Natural killer cell (primary cell): ENCODE data around the gene PSME3. TPM values are rescaled to one million over a fixed set of nuclear protein-coding genes. Genes with fewer than 3 reads are reported as not detected.

Source experiments
- ATAC-seq, 3 donors: fragments of 150-1000 bp in 2 of 3; fragments of 200-7000 bp in 1 of 3; cut with Tn5 transposase; 1 replicate in 1 of 3; 2 replicates in 2 of 3; pipeline ENCODE4 v1.10.0; 2021; ENCODE audit warnings: mild to moderate bottlenecking in 2 of 3, moderate library complexity in 2 of 3
- DNase-seq, 2 donors: peaks; one replicate each; pipeline versions ENCODE4 v3.0.0 to v3.0.0-alpha.2; 2013 to 2021; ENCODE audit warnings: mixed read lengths in 1 of 2
- H3K27ac ChIP-seq: one replicate; pipeline ENCODE4 v1.5.1; 2013; ENCODE audit warnings: mild to moderate bottlenecking, low read length
- H3K27me3 ChIP-seq: one replicate; pipeline ENCODE4 v1.6.1; 2013; ENCODE audit warnings: low read length; ENCODE audit not compliant: control insufficient read depth, insufficient read depth
- H3K36me3 ChIP-seq: one replicate; pipeline ENCODE4 v1.6.1; 2013; ENCODE audit warnings: low read length; ENCODE audit not compliant: control insufficient read depth, insufficient read depth
- H3K4me1 ChIP-seq: one replicate; pipeline ENCODE4 v1.6.1; 2013; ENCODE audit warnings: low read length; ENCODE audit not compliant: control insufficient read depth, insufficient read depth
- H3K4me3 ChIP-seq: one replicate; pipeline ENCODE4 v1.5.1; 2013; ENCODE audit warnings: low read length
- H3K9me3 ChIP-seq: one replicate; pipeline ENCODE4 v1.6.1; 2013; ENCODE audit warnings: low read length; ENCODE audit not compliant: control insufficient read depth, insufficient read depth
- H3K27ac Mint-ChIP-seq, 2 donors: one replicate each; pipeline ENCODE4 v1.8.0; 2022; ENCODE audit warnings: mild to moderate bottlenecking in 2 of 2, mixed read lengths in 2 of 2, moderate library complexity in 1 of 2
- H3K27me3 Mint-ChIP-seq, 2 donors: one replicate each; pipeline ENCODE4 v1.8.0; 2022; ENCODE audit warnings: low read depth in 2 of 2, mixed read lengths in 2 of 2
- H3K36me3 Mint-ChIP-seq: one replicate; pipeline ENCODE4 v1.8.0; 2022; ENCODE audit warnings: mixed read lengths
- H3K4me1 Mint-ChIP-seq, 2 donors: one replicate each; pipeline ENCODE4 v1.8.0; 2022; ENCODE audit warnings: mixed read lengths in 2 of 2
- H3K4me3 Mint-ChIP-seq: one replicate; pipeline ENCODE4 v1.8.0; 2022; ENCODE audit warnings: mild to moderate bottlenecking, moderate library complexity, mixed read lengths
- H3K9me3 Mint-ChIP-seq, 2 donors: one replicate each; pipeline ENCODE4 v1.8.0; 2022; ENCODE audit warnings: mixed read lengths in 2 of 2
- WGBS: methylation state at CpG from one replicate; pipeline ENCODE4 v1.1.7; 2013; ENCODE audit warnings: missing lambda C conversion rate; ENCODE audit not compliant: insufficient coverage; 5-methylcytosine and 5-hydroxymethylcytosine counted together
- intact Hi-C: fragments of 100-400 bp; cut with micrococcal nuclease; formaldehyde crosslinking; loops from one replicate; pipeline ENCODE4 v1.14.2; 2022
- total RNA-seq, 4 donors: library from RNA; stranded (reverse); fragments of 120-200 nt in 1 of 4; gene quantifications; one replicate each; pipeline versions ENCODE4 v1.2.3 to v1.2.4, GENCODE V29; 2013 to 2022
- TF ChIP-seq, protein P1 (sequence below): fragments of 200-600 bp; IDR thresholded peaks from one replicate; pipeline ENCODE4 v1.8.0; 2022; ENCODE audit warnings: antibody characterized with exemption

Gene PSME3
- total RNA-seq, 3 donors from 2014 or later (not counting 1 experiment from before 2014, with no cell fraction given) = 82.8 to 92.5 (median 90.6) TPM

DNA sequence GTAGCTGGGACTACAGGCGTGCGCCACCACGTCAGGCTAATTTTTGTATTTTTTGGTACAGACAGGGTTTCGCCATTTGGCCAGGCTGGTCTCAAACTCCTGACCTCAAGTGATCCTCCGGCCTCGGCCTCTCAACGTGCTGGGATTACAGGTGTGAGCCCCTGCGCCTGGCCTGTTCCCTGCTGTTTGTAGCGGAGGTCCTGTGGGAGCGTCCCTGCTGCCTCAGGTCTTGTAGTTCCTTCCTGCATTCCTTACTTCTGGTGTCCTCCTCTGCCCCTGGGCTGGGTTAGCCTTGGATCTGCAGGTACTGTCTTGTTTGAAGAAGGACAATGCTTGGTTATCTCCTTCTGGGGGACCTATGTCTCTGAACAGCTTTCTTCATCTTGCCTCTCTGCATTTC lies 43.8 kb downstream of the PSME3 start:
- H3K4me1 ChIP-seq = no peaks in the 10 kb centered on the region
- DNase-seq = no peak
- H3K27ac ChIP-seq = no peak overlapping the region
- intact Hi-C loops = no loop called here
- TF ChIP-seq, protein P1, sequence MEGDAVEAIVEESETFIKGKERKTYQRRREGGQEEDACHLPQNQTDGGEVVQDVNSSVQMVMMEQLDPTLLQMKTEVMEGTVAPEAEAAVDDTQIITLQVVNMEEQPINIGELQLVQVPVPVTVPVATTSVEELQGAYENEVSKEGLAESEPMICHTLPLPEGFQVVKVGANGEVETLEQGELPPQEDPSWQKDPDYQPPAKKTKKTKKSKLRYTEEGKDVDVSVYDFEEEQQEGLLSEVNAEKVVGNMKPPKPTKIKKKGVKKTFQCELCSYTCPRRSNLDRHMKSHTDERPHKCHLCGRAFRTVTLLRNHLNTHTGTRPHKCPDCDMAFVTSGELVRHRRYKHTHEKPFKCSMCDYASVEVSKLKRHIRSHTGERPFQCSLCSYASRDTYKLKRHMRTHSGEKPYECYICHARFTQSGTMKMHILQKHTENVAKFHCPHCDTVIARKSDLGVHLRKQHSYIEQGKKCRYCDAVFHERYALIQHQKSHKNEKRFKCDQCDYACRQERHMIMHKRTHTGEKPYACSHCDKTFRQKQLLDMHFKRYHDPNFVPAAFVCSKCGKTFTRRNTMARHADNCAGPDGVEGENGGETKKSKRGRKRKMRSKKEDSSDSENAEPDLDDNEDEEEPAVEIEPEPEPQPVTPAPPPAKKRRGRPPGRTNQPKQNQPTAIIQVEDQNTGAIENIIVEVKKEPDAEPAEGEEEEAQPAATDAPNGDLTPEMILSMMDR = no peak
- Mint-ChIP-seq H3K27me3 (peaks cover 0 to 5% of the 10 kb centered on the region in 2 donors), H3K9me3 (no peaks in the 10 kb centered on the region), H3K4me3 (no peak overlapping the region), H3K27ac (no peak overlapping the region), H3K4me1 (no peaks in the 10 kb centered on the region), H3K36me3 (no peaks in the 10 kb centered on the region)
- ATAC-seq = no peak
- H3K9me3 ChIP-seq = no peaks in the 10 kb centered on the region
- H3K4me3 ChIP-seq = no peak overlapping the region
- H3K27me3 ChIP-seq = no peaks in the 10 kb centered on the region
- WGBS = 91% methylated on average over 10 of the region's 10 CpGs
- no peaks in the 10 kb centered on the region for H3K36me3 ChIP-seq

GRCh38 chr17:42878123-42878880 lies 45.1 kb downstream of the PSME3 start:
- H3K9me3 Mint-ChIP-seq = no peaks in the 10 kb centered on the region
- no peak for ATAC-seq
- Histone ChIP-seq H3K27me3 (no peaks in the 10 kb centered on the region), H3K4me1 (no peaks in the 10 kb centered on the region), H3K9me3 (no peaks in the 10 kb centered on the region), H3K4me3 (no peak overlapping the region), H3K27ac (no peak overlapping the region), H3K36me3 (no peaks in the 10 kb centered on the region)
- TF ChIP-seq, protein P1 = no peak
- intact Hi-C loops = no loop called here
- no peaks in the 10 kb centered on the region for H3K36me3 Mint-ChIP-seq
- no peak overlapping the region for H3K27ac Mint-ChIP-seq
- H3K27me3 Mint-ChIP-seq = peaks cover 0 to 5% of the 10 kb centered on the region in 2 donors
- H3K4me3 Mint-ChIP-seq = no peak overlapping the region
- no peaks in the 10 kb centered on the region for H3K4me1 Mint-ChIP-seq
- no peak for DNase-seq
- WGBS = 75% methylated on average over 13 of the region's 13 CpGs

DNA sequence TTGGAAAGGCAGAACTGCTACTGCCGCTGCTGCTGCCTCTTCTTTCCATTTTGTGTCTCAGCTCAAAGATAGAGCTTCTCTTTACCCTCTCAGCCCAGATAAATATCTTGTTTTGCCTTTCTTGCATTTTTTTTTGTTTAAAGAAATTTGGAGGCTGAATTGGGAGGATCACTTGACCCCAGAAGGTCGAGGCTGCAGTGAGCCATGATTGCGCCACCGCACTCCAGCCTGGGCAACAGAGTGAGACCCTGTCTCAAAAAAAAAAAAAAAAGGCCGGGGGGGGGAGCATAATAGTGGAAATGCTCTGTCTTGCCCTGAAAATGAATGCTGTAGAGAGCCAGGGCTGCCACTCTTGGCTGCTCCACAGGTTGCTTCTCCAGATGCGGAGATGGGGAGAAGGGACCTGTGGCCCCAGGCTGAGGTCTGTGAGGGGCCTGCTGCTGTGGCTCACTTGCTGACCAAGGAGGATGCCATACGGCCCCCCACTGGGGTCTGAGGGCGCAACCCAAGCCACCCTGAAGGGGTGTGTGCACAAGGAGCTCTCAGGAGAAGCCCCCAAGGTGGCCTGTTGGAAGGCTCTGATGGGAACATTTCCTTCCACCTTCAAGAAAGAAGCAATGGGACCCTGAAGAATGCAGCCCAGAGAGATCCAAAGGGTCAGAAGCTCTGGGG lies 45.9 kb downstream of the PSME3 start:
- DNase-seq (no peak), ATAC-seq (no peak)
- Mint-ChIP-seq H3K36me3 (no peaks in the 10 kb centered on the region), H3K4me3 (no peak overlapping the region), H3K27ac (no peak overlapping the region), H3K9me3 (no peaks in the 10 kb centered on the region), H3K27me3 (peaks cover 0 to 5% of the 10 kb centered on the region in 2 donors), H3K4me1 (no peaks in the 10 kb centered on the region)
- H3K27me3 ChIP-seq = no peaks in the 10 kb centered on the region
- intact Hi-C loops = no loop called here
- H3K9me3 ChIP-seq = no peaks in the 10 kb centered on the region
- H3K4me3 ChIP-seq = no peak overlapping the region
- H3K36me3 ChIP-seq = no peaks in the 10 kb centered on the region
- H3K4me1 ChIP-seq = no peaks in the 10 kb centered on the region
- no peak overlapping the region for H3K27ac ChIP-seq
- TF ChIP-seq, protein P1 = no peak
- 77% methylated on average over 8 of the region's 8 CpGs for WGBS
